Measurements from ENCODE around the gene IFRD1. TPM values are rescaled to one million over a fixed set of nuclear protein-coding genes. Genes with fewer than 3 reads are reported as not detected.

IFRD1 gene
- total RNA-seq, 1 donor from 2014 or later: 55.5 TPM

DNA sequence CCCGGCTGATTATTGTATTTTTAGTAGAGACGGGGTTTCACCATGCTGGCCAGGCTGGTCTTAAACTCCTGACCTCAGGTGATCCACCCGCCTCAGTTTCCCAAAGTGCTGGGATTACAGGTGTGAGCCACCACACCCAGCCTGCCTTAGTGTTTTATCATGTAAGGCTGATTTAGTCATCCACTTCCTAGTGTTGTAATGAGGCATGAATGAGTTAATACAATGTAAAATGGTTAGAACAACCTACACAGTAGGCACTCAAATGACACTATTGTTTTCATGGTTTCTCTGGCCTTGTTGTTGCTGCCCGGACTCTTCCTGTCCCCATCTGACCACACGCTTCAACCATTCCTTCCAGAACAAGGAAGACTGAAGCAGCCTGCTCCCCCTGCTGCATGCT lies 66.2 kb downstream of the IFRD1 start:
- peak; percentile 34 for DNase-seq

DNA sequence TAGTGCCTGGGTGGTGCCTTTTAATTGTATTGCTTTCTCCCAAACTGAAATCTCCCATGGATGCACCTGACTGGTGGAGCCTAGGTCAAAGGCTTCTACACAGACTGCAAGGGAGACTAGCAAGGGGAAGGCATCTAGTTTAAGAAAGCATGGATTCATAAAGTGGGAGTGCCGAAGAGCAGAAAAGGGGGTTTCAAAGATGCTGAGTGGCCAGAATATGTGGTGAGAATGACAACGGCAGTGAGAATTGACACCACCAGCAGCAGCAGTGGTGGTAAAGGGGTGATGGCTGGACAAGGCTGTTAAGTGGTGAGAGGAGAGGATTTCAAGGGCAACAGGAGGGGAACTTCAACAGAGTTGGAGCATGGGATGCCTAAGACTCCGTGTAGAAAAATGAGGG lies 67.2 kb downstream of the IFRD1 start:
- no peak for DNase-seq

DNA sequence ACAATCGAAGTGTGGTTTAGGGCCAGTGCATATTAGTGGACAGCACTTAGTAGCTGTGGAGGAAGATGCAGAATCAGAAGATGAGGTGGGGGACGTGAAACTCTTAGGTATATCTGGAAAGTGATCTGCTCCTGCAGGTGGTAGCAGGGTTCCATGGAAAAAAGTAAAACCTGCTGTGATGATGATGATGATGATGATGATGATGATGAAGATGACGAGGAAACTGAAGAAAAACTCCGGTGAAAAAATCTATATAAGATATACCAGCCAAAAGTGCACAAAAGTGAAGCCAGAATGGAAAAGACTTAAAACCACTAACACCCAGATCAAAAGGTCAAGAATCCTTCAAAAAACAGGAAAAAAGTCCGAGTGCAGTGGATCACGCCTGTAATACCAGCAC lies 70.5 kb downstream of the IFRD1 start:
- no peak for DNase-seq

DNA sequence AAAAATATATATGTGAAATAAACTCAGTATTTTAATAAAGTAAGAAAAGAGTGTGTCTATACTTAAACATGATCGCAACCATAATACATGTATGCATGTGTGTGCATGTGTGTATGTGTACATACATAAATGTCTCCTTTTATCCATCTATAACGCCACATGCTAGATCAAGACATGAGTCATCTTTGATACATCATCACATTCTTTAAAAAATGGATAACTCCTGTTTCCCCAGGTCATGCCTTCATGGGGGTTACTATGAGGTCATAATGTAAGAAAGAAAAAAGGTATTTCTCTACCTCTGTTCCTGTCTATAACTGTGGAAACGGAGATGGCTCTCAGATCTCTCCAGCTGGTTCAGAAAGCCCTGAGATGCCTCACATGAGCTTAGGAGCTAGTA lies 71.7 kb downstream of the IFRD1 start:
- DNase-seq: no peak

DNA sequence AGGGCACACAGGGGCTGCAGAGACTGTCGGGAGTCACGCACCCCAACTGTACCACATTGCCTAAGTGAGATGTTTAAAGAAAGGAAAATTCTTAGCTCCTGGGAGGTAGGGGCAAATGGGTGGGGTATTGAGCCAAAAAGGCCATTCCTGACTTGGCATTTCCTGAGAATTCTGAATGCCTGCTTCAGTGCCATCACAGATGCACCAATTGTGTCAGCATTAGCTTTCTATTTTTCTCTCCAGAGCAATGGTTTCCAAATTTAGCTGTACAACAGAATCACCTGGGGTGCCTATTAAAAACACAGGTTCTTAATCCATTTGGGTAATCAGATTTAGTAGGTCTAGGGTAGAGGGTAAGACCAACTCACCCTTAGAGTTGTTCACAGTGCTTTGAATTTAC lies 73.6 kb downstream of the IFRD1 start:
- no peak for DNase-seq

Other genes with a start within 250 kb of the IFRD1 start
- 155 and 162 TPM in 2 replicates for gene DOCK4, start 244.1 kb upstream of the IFRD1 start, total RNA-seq
- gene ZNF277, start 243.8 kb upstream of the IFRD1 start, total RNA-seq: 43.8 and 61.9 TPM in 2 replicates
- gene LSMEM1, start 30.5 kb downstream of the IFRD1 start, total RNA-seq: 0.17 and 1.3 TPM in 2 replicates

Measured in dermis blood vessel endothelial cell (primary cell).